Thoracic aorta (tissue), 2 donors: ENCODE data around the gene GJB4. TPM values are rescaled to one million over a fixed set of nuclear protein-coding genes. Genes with fewer than 3 reads are reported as not detected.

Source experiments
- ATAC-seq: fragments of 150-250 bp; one replicate; pipeline ENCODE4 v1.8.0; 2017; ENCODE audit warnings: low read depth; ENCODE audit not compliant: insufficient number of reproducible peaks, low FRiP score
- DNase-seq: peaks from one replicate; pipeline ENCODE4 v3.0.0-alpha.2; 2020; ENCODE audit warnings: low spot score
- H3K27ac ChIP-seq, 2 donors: fragments of 200-600 bp; sonication (generic); 1 replicate in 1 of 2; 2 replicates in 1 of 2; pipeline ENCODE4 v1.5.1; 2016; ENCODE audit warnings: mild to moderate bottlenecking in 2 of 2, moderate library complexity in 2 of 2
- H3K27me3 ChIP-seq: fragments of 200-600 bp; sonication (generic); replicated peaks from 2 replicates; pipeline ENCODE4 v1.6.0; 2016; ENCODE audit warnings: mild to moderate bottlenecking; ENCODE audit not compliant: insufficient read depth
- H3K36me3 ChIP-seq: fragments of 200-600 bp; sonication (generic); one replicate; pipeline ENCODE4 v1.5.1; 2016
- H3K4me1 ChIP-seq, 2 donors: fragments of 200-600 bp; sonication (generic); 1 replicate in 1 of 2; 2 replicates in 1 of 2; pipeline versions ENCODE4 v1.5.1 to v1.6.0; 2016; ENCODE audit warnings: low read depth in 2 of 2, mild to moderate bottlenecking in 1 of 2; ENCODE audit not compliant: control insufficient read depth in 1 of 2
- H3K4me3 ChIP-seq: fragments of 200-600 bp; sonication (generic); 2 replicates; pipeline ENCODE4 v1.5.1; 2016; ENCODE audit warnings: mild to moderate bottlenecking
- H3K9me3 ChIP-seq: fragments of 200-600 bp; sonication (generic); 2 replicates; pipeline ENCODE4 v1.5.1; 2016
- total RNA-seq, 2 donors: library from RNA; depleted of rRNA; stranded (reverse); fragments of >200 nt; gene quantifications; one replicate each; pipeline versions ENCODE4 v1.1.0 to v1.2.3, GENCODE V29; 2016
- TF ChIP-seq, protein P1 (sequence below): fragments of 200-600 bp; sonication (generic); IDR thresholded peaks from one replicate; pipeline ENCODE4 v1.5.1; 2019; ENCODE audit warnings: antibody characterized with exemption

GJB4 gene
- total RNA-seq, 2 donors from 2014 or later = not detected

GRCh38 chr1:34786521-34787325 is 27.2 kb downstream of the GJB4 start:
- Histone ChIP-seq H3K9me3 (no peaks in the 10 kb centered on the region), H3K27ac (peak overlapping the region in 1 of 2 donors; percentile 17), H3K4me3 (no peak overlapping the region), H3K36me3 (no peaks in the 10 kb centered on the region), H3K4me1 (peaks cover 3 to 40% of the 10 kb centered on the region in 2 donors), H3K27me3 (no peaks in the 10 kb centered on the region)
- TF ChIP-seq, protein P1, sequence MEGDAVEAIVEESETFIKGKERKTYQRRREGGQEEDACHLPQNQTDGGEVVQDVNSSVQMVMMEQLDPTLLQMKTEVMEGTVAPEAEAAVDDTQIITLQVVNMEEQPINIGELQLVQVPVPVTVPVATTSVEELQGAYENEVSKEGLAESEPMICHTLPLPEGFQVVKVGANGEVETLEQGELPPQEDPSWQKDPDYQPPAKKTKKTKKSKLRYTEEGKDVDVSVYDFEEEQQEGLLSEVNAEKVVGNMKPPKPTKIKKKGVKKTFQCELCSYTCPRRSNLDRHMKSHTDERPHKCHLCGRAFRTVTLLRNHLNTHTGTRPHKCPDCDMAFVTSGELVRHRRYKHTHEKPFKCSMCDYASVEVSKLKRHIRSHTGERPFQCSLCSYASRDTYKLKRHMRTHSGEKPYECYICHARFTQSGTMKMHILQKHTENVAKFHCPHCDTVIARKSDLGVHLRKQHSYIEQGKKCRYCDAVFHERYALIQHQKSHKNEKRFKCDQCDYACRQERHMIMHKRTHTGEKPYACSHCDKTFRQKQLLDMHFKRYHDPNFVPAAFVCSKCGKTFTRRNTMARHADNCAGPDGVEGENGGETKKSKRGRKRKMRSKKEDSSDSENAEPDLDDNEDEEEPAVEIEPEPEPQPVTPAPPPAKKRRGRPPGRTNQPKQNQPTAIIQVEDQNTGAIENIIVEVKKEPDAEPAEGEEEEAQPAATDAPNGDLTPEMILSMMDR = peak; percentile 87
- ATAC-seq (peak; percentile 50), DNase-seq (no peak)

DNA sequence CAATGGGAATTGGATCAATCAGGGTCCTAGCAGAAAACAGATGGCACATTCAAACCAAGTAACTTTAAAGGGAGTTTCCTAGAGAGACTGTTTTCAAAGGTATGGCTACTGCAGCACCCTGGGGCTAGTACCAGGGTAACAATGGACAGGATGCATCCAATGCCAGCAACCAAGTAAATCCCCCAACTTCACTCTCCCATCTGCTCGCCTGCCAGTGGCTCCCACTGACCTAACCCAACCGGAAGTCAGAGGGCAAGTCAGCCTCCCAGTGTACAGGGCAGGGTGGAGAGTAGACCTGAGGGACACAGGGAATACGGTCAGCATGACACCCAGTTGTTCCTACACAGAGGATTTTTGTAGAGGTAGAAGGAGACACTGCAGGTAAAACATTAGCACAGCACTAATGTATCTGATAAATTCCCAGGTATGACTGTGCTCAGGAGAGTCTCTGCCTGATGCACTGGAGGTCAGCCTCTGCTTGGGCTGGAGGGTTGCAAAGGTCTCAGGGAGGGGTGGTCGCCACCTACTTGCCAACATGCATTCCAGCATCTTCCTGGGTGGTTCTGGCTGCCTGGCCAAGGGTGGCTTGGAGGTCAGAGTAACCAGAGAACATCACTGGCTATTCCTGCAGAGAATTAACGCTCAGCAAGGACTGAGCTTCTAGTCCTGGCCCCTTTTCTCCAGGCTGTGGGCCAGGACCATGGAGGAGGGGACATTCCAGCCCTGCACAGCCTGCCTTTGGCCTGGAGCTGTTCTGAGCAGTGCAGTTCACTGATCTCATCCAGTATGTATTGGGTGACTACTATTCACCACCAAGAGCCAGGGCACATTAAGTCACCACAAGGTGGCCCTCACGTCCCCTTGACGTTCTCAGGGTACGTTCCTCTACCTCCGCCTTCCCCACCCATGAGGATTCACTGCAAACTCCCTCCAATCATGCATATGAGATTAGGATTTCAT is 28.2 kb downstream of the GJB4 start:
- Histone ChIP-seq H3K27ac (peak overlapping the region; percentile 1 to 9), H3K4me3 (no peak overlapping the region), H3K4me1 (peaks cover 5 to 46% of the 10 kb centered on the region in 2 donors), H3K27me3 (no peaks in the 10 kb centered on the region), H3K36me3 (no peaks in the 10 kb centered on the region), H3K9me3 (no peaks in the 10 kb centered on the region)
- peak; percentile 58 for ATAC-seq
- TF ChIP-seq, protein P1 = peak; percentile 40
- no peak for DNase-seq

DNA sequence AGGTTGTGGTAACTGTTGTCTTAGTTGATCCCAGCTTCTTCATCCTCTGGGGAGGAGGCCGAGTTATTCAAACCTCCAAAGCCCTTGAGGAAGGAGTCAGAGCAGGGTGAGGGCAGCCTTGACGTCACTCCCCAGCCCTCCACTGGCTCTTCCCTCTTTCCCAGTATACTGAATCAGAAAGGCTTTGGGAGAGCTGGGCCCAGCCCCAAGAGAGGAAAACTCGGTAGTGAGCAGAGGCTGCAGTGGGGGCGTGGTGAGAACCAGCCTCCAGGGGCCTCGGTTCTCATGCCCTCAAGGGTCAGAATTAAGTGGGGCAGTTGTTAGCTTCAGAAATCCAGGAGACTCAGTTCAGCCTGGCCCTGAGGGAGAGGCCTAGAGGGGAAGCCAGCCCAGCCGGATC is 31.4 kb downstream of the GJB4 start:
- ATAC-seq (no peak), DNase-seq (no peak)
- TF ChIP-seq, protein P1 = no peak
- no peaks in the 10 kb centered on the region for H3K36me3 ChIP-seq
- peaks cover 5 to 75% of the 10 kb centered on the region in 2 donors for H3K4me1 ChIP-seq
- no peak overlapping the region for H3K4me3 ChIP-seq
- H3K27ac ChIP-seq = peak overlapping the region; percentile 7 to 16
- no peaks in the 10 kb centered on the region for H3K9me3 ChIP-seq
- no peaks in the 10 kb centered on the region for H3K27me3 ChIP-seq

DNA sequence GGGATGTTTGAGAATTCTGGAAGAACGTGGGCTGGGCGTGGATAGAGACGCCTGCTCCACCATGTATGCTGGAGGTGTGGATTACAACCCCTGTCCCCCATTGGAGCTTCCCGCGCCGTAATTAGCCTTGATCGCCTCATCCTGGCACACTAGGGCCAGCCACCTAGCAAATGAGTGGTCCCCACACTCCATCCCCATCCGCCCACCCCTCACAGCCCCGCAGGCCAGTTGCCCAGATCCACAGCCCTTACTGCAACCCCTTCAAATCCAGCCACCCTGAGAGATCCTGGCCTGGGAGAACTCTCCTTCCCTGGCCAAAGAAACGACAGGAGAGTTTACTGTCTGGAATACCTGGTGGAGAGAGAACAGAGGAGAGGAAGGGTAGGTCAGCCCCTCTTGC is 32.9 kb downstream of the GJB4 start:
- peak overlapping the region; percentile 83 for H3K4me3 ChIP-seq
- H3K9me3 ChIP-seq = no peaks in the 10 kb centered on the region
- H3K27me3 ChIP-seq = no peaks in the 10 kb centered on the region
- TF ChIP-seq, protein P1 = no peak
- peak overlapping the region; percentile 83 to 87 for H3K27ac ChIP-seq
- H3K4me1 ChIP-seq = peaks cover 5 to 64% of the 10 kb centered on the region in 2 donors
- H3K36me3 ChIP-seq = no peaks in the 10 kb centered on the region
- ATAC-seq = no peak
- DNase-seq = no peak
